Mesothelial cell of epicardium (in vitro differentiated cells): ENCODE data around the gene SYT10. TPM values are rescaled to one million over a fixed set of nuclear protein-coding genes. Genes with fewer than 3 reads are reported as not detected.

Source experiments
- DNase-seq, 2 experiments: peaks; one replicate each; pipeline ENCODE4 v3.0.0; 2021; ENCODE audit warnings: low spot score in 2 of 2; ENCODE audit not compliant: unreplicated experiment in 2 of 2
- H3K27ac Mint-ChIP-seq: 2 replicates; pipeline ENCODE4 v1.8.0; 2021; ENCODE audit warnings: mixed read lengths
- H3K27me3 Mint-ChIP-seq: 2 replicates; pipeline ENCODE4 v1.8.0; 2021; ENCODE audit warnings: low read depth, mixed read lengths
- H3K36me3 Mint-ChIP-seq: 2 replicates; pipeline ENCODE4 v1.8.0; 2021; ENCODE audit warnings: mixed read lengths
- H3K4me1 Mint-ChIP-seq: 2 replicates; pipeline ENCODE4 v1.8.0; 2021; ENCODE audit warnings: mixed read lengths
- H3K4me3 Mint-ChIP-seq: 2 replicates; pipeline ENCODE4 v1.8.0; 2021; ENCODE audit warnings: mild to moderate bottlenecking, moderate library complexity, mixed read lengths
- H3K9me3 Mint-ChIP-seq: 2 replicates; pipeline ENCODE4 v1.8.0; 2021; ENCODE audit warnings: mixed read lengths
- total RNA-seq: library from RNA; stranded (reverse); gene quantifications from 3 replicates; pipeline ENCODE4 v1.2.1, GENCODE V29; 2021
- TF ChIP-seq, protein P1 (sequence below): fragments of 200-600 bp; sonication (generic); IDR thresholded peaks from one replicate; pipeline ENCODE4 v1.5.0; 2021; ENCODE audit warnings: antibody characterized with exemption; ENCODE audit not compliant: unreplicated experiment

SYT10 gene
- total RNA-seq, 1 donor from 2014 or later = 12.9 TPM

GRCh38 chr12:33438851-33439586, 600 bp downstream of the SYT10 start:
- TF ChIP-seq, protein P1, sequence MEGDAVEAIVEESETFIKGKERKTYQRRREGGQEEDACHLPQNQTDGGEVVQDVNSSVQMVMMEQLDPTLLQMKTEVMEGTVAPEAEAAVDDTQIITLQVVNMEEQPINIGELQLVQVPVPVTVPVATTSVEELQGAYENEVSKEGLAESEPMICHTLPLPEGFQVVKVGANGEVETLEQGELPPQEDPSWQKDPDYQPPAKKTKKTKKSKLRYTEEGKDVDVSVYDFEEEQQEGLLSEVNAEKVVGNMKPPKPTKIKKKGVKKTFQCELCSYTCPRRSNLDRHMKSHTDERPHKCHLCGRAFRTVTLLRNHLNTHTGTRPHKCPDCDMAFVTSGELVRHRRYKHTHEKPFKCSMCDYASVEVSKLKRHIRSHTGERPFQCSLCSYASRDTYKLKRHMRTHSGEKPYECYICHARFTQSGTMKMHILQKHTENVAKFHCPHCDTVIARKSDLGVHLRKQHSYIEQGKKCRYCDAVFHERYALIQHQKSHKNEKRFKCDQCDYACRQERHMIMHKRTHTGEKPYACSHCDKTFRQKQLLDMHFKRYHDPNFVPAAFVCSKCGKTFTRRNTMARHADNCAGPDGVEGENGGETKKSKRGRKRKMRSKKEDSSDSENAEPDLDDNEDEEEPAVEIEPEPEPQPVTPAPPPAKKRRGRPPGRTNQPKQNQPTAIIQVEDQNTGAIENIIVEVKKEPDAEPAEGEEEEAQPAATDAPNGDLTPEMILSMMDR = no peak
- Mint-ChIP-seq H3K9me3 (no peaks in the 10 kb centered on the region), H3K36me3 (no peaks in the 10 kb centered on the region), H3K4me1 (peaks cover 32% of the 10 kb centered on the region), H3K4me3 (peak overlapping the region; percentile 90), H3K27ac (peak overlapping the region; percentile 88), H3K27me3 (peaks cover 12% of the 10 kb centered on the region)
- DNase-seq = peak; percentile 32 to 71

- TF ChIP-seq, protein P1 = no peak
- no peak for DNase-seq
- Mint-ChIP-seq H3K36me3 (no peaks in the 10 kb centered on the region), H3K27me3 (peaks cover 12% of the 10 kb centered on the region), H3K4me1 (peaks cover 32% of the 10 kb centered on the region), H3K27ac (peak overlapping the region; percentile 71), H3K4me3 (peak overlapping the region; percentile 90), H3K9me3 (no peaks in the 10 kb centered on the region)
These were observed 1.4 kb downstream of the SYT10 start for GRCh38 chr12:33438025-33438772.

DNA sequence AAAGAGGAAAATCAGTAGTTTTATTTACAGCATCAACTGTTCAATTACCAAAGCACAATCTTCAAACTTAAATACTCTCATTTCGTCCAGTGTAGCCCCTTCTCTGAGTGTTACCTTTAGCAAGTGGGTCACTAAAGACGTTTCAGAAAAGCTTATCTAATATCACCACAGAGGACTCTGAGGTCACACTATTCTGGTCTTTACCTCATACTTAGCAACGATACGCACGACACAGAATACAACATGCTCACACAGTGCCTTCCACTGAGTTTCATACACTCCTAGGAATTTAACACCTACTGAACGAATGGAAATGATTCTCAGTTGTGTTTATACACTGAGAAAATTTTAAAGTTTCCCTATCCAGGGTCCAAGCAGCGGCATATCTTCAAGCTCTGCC, 2.0 kb downstream of the SYT10 start:
- H3K4me1 Mint-ChIP-seq = peaks cover 35% of the 10 kb centered on the region
- no peaks in the 10 kb centered on the region for H3K36me3 Mint-ChIP-seq
- H3K4me3 Mint-ChIP-seq = peak overlapping the region; percentile 90
- TF ChIP-seq, protein P1 = no peak
- peak overlapping the region; percentile 71 for H3K27ac Mint-ChIP-seq
- H3K27me3 Mint-ChIP-seq = peaks cover 12% of the 10 kb centered on the region
- no peaks in the 10 kb centered on the region for H3K9me3 Mint-ChIP-seq
- DNase-seq = no peak

DNA sequence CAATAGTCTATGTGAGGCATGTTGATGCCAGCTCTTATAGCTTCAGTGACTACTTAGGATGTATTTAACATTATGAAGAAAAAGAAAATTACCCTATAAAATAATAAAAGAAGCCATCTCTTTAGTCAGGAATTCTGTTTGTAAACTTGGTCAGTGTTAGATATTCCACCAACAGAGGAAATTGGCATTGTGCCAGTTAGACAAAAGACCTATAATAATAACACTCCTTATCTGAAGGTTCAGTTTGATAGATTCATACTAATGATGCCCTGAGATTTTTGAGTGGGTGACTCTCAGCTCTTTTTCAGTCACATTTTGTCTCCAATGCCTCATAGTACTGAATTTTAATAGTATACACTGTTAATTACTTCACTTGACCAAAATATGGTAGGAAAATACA, 6.6 kb downstream of the SYT10 start:
- H3K4me1 Mint-ChIP-seq = peaks cover 20% of the 10 kb centered on the region
- no peak overlapping the region for H3K4me3 Mint-ChIP-seq
- no peak overlapping the region for H3K27ac Mint-ChIP-seq
- peaks cover 5% of the 10 kb centered on the region for H3K27me3 Mint-ChIP-seq
- H3K36me3 Mint-ChIP-seq = peaks cover 4% of the 10 kb centered on the region
- TF ChIP-seq, protein P1 = no peak
- no peak for DNase-seq
- H3K9me3 Mint-ChIP-seq = peaks cover 4% of the 10 kb centered on the region

DNA sequence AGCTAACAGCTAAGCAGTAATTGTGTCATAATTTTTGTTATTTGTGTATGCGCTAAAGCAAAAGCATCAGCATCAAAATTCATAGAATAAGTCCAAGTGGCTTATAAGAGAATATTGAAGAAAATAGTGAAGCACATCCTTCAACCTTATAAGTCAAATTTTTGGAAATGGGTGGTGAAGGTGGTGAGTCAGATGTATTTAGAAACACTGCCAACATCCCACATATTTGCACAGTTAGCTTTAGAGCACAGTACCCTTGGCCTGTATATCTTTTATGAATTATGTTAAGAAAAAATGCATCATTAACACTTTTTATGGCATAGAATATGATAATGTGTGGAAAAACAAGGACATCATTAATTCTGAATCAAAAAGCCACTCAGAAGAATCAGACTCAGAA, 8.0 kb downstream of the SYT10 start:
- Mint-ChIP-seq H3K36me3 (peaks cover 7% of the 10 kb centered on the region), H3K4me1 (peaks cover 10% of the 10 kb centered on the region), H3K9me3 (peaks cover 7% of the 10 kb centered on the region), H3K27me3 (no peaks in the 10 kb centered on the region), H3K27ac (no peak overlapping the region), H3K4me3 (no peak overlapping the region)
- TF ChIP-seq, protein P1 = no peak
- DNase-seq = no peak
